ENCODE data around the gene RAP1GAP. TPM values are rescaled to one million over a fixed set of nuclear protein-coding genes. Genes with fewer than 3 reads are reported as not detected.

RAP1GAP gene
- total RNA-seq, 2 donors from 2014 or later = 1.2 to 2.4 TPM

- Mint-ChIP-seq H3K9me3 (no peaks in the 10 kb centered on the region), H3K36me3 (ENCODE audit: insufficient read depth in 2 of 2) (no peaks in the 10 kb centered on the region), H3K27me3 (ENCODE audit: low read depth) (peaks cover 11% of the 10 kb centered on the region), H3K27ac (no peak overlapping the region), H3K4me1 (ENCODE audit: low read depth) (no peaks in the 10 kb centered on the region), H3K4me3 (no peak overlapping the region)
- DNase-seq (no peak), ATAC-seq (replicated peaks in 1 of 2) (no peak)
Measured at GRCh38 chr1:21596174-21596573, 73.0 kb downstream of the RAP1GAP start.

GRCh38 chr1:21594935-21595897 is 73.9 kb downstream of the RAP1GAP start:
- H3K4me3 Mint-ChIP-seq = no peak overlapping the region
- peak; percentile 66 to 68 for DNase-seq
- H3K4me1 Mint-ChIP-seq (ENCODE audit: low read depth) = no peaks in the 10 kb centered on the region
- peaks cover 11% of the 10 kb centered on the region for H3K27me3 Mint-ChIP-seq (ENCODE audit: low read depth)
- H3K36me3 Mint-ChIP-seq (ENCODE audit: insufficient read depth in 2 of 2) = no peaks in the 10 kb centered on the region
- peak; percentile 32 to 51 for ATAC-seq (replicated peaks in 1 of 2)
- H3K27ac Mint-ChIP-seq = no peak overlapping the region
- H3K9me3 Mint-ChIP-seq = no peaks in the 10 kb centered on the region

DNA sequence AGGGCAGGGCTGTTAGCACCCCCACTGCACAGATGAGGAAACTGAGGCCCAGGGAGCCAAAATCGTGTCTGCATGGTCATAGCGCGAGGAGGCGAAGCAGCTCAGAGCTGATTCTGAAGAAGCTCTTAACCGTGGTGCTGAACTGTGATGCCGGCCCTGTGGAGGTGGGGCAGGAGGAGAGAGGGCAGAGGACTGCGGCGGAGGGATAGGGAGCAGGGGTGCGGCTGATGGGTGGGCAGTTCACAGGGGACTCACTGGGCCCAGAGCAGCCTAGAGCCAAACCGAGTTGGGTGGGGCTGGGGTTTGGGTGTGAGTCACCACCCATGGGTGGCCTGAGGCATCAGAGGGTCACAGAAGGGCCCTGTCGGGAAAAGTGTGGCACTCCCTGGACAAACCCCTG is 74.7 kb downstream of the RAP1GAP start:
- peaks cover 11% of the 10 kb centered on the region for H3K27me3 Mint-ChIP-seq (ENCODE audit: low read depth)
- no peak overlapping the region for H3K4me3 Mint-ChIP-seq
- H3K36me3 Mint-ChIP-seq (ENCODE audit: insufficient read depth in 2 of 2) = no peaks in the 10 kb centered on the region
- ATAC-seq (replicated peaks in 1 of 2) (no peak), DNase-seq (no peak)
- no peak overlapping the region for H3K27ac Mint-ChIP-seq
- H3K9me3 Mint-ChIP-seq = no peaks in the 10 kb centered on the region
- no peaks in the 10 kb centered on the region for H3K4me1 Mint-ChIP-seq (ENCODE audit: low read depth)

DNA sequence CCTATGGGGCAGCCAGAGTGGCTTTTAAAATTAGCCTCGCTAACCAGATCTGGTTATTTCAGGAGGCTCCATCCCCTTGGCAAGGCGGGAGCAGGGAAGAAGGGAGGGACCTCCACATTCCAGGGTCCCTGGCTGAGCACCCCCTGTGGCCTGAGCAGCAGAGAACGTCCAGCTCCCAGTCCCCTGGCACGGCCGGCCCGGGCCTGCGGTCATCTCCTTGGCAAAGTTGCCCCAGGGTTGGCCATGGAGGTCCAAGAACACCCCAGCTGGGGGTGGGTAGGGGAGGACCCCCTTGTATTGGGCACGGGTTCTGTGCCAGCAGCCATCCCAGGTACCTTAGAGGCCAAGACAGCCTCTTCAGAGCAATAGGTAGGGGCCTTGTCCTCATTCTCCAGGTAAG is 75.9 kb downstream of the RAP1GAP start:
- Mint-ChIP-seq H3K9me3 (no peaks in the 10 kb centered on the region), H3K27me3 (ENCODE audit: low read depth) (peaks cover 11% of the 10 kb centered on the region), H3K4me1 (ENCODE audit: low read depth) (no peaks in the 10 kb centered on the region), H3K4me3 (no peak overlapping the region), H3K36me3 (ENCODE audit: insufficient read depth in 2 of 2) (no peaks in the 10 kb centered on the region), H3K27ac (no peak overlapping the region)
- no peak for ATAC-seq (replicated peaks in 1 of 2)
- no peak for DNase-seq

DNA sequence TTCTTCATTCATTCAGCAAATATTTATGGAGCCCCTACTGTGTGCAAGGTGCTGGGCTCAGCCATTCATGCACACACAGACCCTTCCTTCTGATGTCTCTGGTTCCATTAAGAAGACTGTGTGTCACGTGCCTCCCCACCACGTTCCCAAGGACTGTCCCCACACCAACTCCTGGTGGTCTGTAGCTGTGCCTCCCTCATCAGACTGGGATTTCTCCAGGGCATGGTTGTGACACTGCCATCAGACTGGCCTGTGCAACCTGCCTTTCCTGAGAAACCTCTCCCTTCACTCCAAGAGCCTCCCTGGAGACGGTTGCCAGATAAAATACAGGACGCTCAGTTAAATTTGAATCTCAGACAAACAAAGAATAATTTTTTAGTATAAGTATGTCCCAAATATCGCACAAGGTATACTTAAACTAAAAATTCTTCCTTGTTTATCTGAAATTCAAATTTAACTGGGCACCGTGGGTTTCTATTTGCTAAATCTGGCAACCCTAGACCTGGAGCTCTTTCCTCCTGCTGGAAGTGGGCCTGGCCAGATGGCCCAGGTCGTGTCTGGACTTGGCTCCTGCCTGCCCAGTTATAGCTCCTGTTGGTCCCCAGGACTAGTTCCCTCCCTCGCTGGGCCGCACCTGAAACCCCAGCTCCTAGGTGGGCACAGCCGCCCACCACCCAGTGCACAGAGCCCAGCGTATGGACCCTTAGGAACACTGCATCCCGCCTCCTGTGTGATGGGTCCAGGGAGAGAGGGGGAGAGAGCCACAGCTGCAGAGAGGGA is 76.9 kb downstream of the RAP1GAP start:
- no peak overlapping the region for H3K27ac Mint-ChIP-seq
- DNase-seq = no peak

DNA sequence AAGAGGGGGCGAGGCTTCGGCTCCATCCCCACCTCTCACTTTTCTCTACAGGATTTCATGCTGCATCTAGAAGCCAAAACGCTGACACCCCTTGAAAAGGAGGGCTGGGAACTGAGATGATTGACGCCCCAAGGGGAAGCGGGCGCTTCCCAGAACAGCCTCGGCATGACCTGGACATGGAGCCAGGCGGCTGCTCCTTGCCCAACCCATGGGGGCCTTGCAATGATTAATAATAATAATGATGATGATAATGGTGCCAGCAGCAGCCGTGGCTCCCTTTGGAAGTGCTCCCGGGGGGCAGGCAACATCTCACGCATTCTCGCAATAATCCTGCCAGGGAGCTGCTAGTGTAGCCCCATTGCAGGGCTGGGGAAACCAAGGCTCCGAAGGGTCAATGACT is 78.2 kb downstream of the RAP1GAP start:
- no peaks in the 10 kb centered on the region for H3K9me3 Mint-ChIP-seq
- no peak overlapping the region for H3K4me3 Mint-ChIP-seq
- H3K27me3 Mint-ChIP-seq (ENCODE audit: low read depth) = peaks cover 15% of the 10 kb centered on the region
- no peaks in the 10 kb centered on the region for H3K4me1 Mint-ChIP-seq (ENCODE audit: low read depth)
- no peak overlapping the region for H3K27ac Mint-ChIP-seq
- DNase-seq (no peak), ATAC-seq (replicated peaks in 1 of 2) (no peak)
- no peaks in the 10 kb centered on the region for H3K36me3 Mint-ChIP-seq (ENCODE audit: insufficient read depth in 2 of 2)

More for the DNA sequence above, 76.9 kb downstream of the RAP1GAP start:
- no peaks in the 10 kb centered on the region for H3K4me1 Mint-ChIP-seq (ENCODE audit: low read depth)
- H3K36me3 Mint-ChIP-seq (ENCODE audit: insufficient read depth in 2 of 2) = no peaks in the 10 kb centered on the region
- no peaks in the 10 kb centered on the region for H3K9me3 Mint-ChIP-seq
- H3K27me3 Mint-ChIP-seq (ENCODE audit: low read depth) = peaks cover 15% of the 10 kb centered on the region
- no peak for ATAC-seq (replicated peaks in 1 of 2)
- no peak overlapping the region for H3K4me3 Mint-ChIP-seq

GRCh38 chr1:21590126-21590880 is 78.9 kb downstream of the RAP1GAP start:
- no peaks in the 10 kb centered on the region for H3K4me1 Mint-ChIP-seq (ENCODE audit: low read depth)
- H3K27me3 Mint-ChIP-seq (ENCODE audit: low read depth) = peaks cover 15% of the 10 kb centered on the region
- no peak overlapping the region for H3K4me3 Mint-ChIP-seq
- no peaks in the 10 kb centered on the region for H3K9me3 Mint-ChIP-seq
- H3K27ac Mint-ChIP-seq = no peak overlapping the region
- DNase-seq (no peak), ATAC-seq (replicated peaks in 1 of 2) (no peak)
- H3K36me3 Mint-ChIP-seq (ENCODE audit: insufficient read depth in 2 of 2) = no peaks in the 10 kb centered on the region

GRCh38 chr1:21589618-21590017 is 79.5 kb downstream of the RAP1GAP start:
- no peak for DNase-seq
- Mint-ChIP-seq H3K4me3 (no peak overlapping the region), H3K9me3 (no peaks in the 10 kb centered on the region), H3K27me3 (ENCODE audit: low read depth) (peaks cover 15% of the 10 kb centered on the region), H3K27ac (no peak overlapping the region), H3K36me3 (ENCODE audit: insufficient read depth in 2 of 2) (no peaks in the 10 kb centered on the region), H3K4me1 (ENCODE audit: low read depth) (no peaks in the 10 kb centered on the region)
- ATAC-seq (replicated peaks in 1 of 2) = no peak

- Mint-ChIP-seq H3K36me3 (ENCODE audit: insufficient read depth in 2 of 2) (no peaks in the 10 kb centered on the region), H3K27ac (no peak overlapping the region)
Measured at GRCh38 chr1:21587602-21587953, 81.6 kb downstream of the RAP1GAP start.

DNA sequence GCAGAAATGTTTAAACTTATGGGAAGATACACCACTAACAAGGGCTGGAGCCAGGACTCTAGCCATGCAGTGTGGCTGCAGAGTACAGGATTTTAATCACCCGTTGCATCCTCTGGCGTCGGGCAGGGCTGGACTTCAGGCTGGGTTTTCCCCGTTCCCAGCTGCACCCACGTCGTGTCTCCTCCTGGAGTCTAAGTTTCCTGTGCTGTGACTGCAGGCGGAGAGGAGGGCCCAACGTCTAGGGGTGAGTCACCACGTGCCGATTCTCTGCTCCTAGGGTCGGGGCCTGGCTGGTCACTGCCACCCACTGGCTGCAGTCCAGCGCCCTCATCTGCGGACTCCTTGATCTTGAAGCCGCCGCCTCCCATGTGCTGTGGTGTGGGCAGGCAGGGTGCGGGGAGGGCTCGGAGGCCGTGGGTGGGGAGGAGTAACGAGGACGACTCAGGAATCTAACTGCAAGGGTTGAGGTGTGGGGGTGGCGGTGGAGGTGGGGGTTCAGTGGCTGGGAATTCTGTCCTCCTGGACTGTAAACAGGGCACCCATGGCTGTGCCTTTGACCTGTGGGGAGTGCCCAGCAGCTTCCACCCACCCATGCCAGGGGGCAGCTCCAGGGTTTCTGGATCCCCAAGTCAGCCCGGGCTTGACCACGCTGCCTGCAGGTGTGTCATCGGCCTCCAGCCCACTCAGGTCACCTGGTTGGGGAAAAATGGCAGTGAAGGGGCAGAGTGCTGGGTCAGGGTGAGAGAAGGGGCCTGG is 82.1 kb downstream of the RAP1GAP start:
- H3K4me3 Mint-ChIP-seq = no peak overlapping the region
- H3K4me1 Mint-ChIP-seq (ENCODE audit: low read depth) = no peaks in the 10 kb centered on the region
- no peak for ATAC-seq (replicated peaks in 1 of 2)
- H3K9me3 Mint-ChIP-seq = no peaks in the 10 kb centered on the region
- no peaks in the 10 kb centered on the region for H3K36me3 Mint-ChIP-seq (ENCODE audit: insufficient read depth in 2 of 2)
- H3K27me3 Mint-ChIP-seq (ENCODE audit: low read depth) = peaks cover 18% of the 10 kb centered on the region
- H3K27ac Mint-ChIP-seq = no peak overlapping the region
- no peak for DNase-seq

More at GRCh38 chr1:21587602-21587953, 81.6 kb downstream of the RAP1GAP start:
- Mint-ChIP-seq H3K9me3 (no peaks in the 10 kb centered on the region), H3K4me3 (no peak overlapping the region), H3K4me1 (ENCODE audit: low read depth) (no peaks in the 10 kb centered on the region), H3K27me3 (ENCODE audit: low read depth) (peaks cover 19% of the 10 kb centered on the region)
- DNase-seq = no peak
- ATAC-seq (replicated peaks in 1 of 2) = no peak

DNA sequence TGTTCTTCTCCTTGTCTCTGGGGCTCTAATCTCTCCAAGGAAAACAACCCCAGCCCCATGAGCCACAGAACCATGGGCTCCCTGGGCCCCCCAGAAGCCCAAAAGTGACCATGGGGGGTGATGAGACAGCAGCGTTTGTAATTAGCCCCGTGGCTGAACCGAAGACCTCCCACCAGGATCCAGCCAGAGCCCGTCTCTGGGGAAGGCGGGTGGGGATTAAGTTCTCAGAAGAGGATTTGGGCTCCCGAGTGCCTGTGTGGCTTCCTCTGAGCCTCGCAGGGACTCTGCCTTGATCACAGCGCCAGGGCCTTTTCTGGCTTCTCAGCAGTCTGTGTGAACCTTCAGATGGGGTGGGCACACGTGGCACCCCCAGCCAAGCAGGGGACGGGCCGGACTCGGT is 82.9 kb downstream of the RAP1GAP start:
- Mint-ChIP-seq H3K27ac (no peak overlapping the region), H3K9me3 (no peaks in the 10 kb centered on the region), H3K4me1 (ENCODE audit: low read depth) (no peaks in the 10 kb centered on the region), H3K4me3 (no peak overlapping the region), H3K36me3 (ENCODE audit: insufficient read depth in 2 of 2) (no peaks in the 10 kb centered on the region), H3K27me3 (ENCODE audit: low read depth) (peaks cover 15% of the 10 kb centered on the region)
- ATAC-seq (replicated peaks in 1 of 2) (no peak), DNase-seq (no peak)

DNA sequence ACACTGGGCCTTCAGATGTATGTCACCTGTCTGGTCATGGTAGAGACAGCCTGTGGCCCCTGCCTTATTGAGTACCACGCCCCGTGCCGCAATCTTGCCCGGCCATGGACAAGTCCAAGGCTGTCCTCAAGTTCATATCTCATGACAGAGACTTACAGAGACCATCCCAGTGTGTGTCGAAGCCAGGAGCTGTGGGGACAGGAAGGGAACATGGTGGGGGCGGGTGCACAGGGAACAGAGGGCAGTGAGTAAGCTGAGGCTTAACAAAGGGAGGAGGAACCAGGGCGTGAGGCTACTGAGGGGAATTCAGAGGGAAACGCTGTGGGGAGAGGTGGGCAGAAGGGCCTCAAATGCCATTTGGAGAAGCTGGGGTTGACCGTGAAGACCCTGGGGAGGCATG is 84.1 kb downstream of the RAP1GAP start:
- DNase-seq = no peak
- H3K36me3 Mint-ChIP-seq (ENCODE audit: insufficient read depth in 2 of 2) = no peaks in the 10 kb centered on the region
- peaks cover 15% of the 10 kb centered on the region for H3K27me3 Mint-ChIP-seq (ENCODE audit: low read depth)
- ATAC-seq (replicated peaks in 1 of 2) = no peak
- no peak overlapping the region for H3K4me3 Mint-ChIP-seq
- no peak overlapping the region for H3K27ac Mint-ChIP-seq
- no peaks in the 10 kb centered on the region for H3K9me3 Mint-ChIP-seq
- H3K4me1 Mint-ChIP-seq (ENCODE audit: low read depth) = no peaks in the 10 kb centered on the region

All from activated T-cell treated with anti-CD3 and anti-CD28 coated beads, Interleukin-2, amount 50 U/mL, for 72 hours (primary cell).